Measurements from ENCODE around the gene ANO7. TPM values are rescaled to one million over a fixed set of nuclear protein-coding genes. Genes with fewer than 3 reads are reported as not detected.

ANO7 gene
- total and polyA plus RNA-seq, 8 donors, result 1.3 to 2.8 (median 2.1) TPM

GRCh38 chr2:241183221-241183620, 5.3 kb upstream of the ANO7 start:
- no peaks in the 10 kb centered on the region for H3K4me1 ChIP-seq
- no peak for TF ChIP-seq CTCF (IDR thresholded peaks at IDR 0.05)
- intact Hi-C loops (cut with DNase I), result no loop called here
- no peak overlapping the region for H3K4me3 ChIP-seq
- no peak overlapping the region for H3K27ac ChIP-seq
- DNase-seq (no peak), ATAC-seq (no peak)
- no peaks in the 10 kb centered on the region for H3K9me3 ChIP-seq
- H3K36me3 ChIP-seq, result peaks cover 0 to 54% of the 10 kb centered on the region in 2 donors
- no peaks in the 10 kb centered on the region for H3K27me3 ChIP-seq

GRCh38 chr2:241184901-241185300, 3.6 kb upstream of the ANO7 start:
- no peak overlapping the region for H3K27ac ChIP-seq
- no peak overlapping the region for H3K4me3 ChIP-seq
- H3K27me3 ChIP-seq, result no peaks in the 10 kb centered on the region
- DNase-seq (no peak), ATAC-seq (no peak)
- H3K4me1 ChIP-seq, result no peaks in the 10 kb centered on the region
- H3K36me3 ChIP-seq, result peaks cover 0 to 40% of the 10 kb centered on the region in 2 donors
- H3K9me3 ChIP-seq, result no peaks in the 10 kb centered on the region
- no peak for TF ChIP-seq CTCF (IDR thresholded peaks at IDR 0.05)
- intact Hi-C loops (cut with DNase I), result no loop called here

- no peak for TF ChIP-seq CTCF (IDR thresholded peaks at IDR 0.05)
Observed at GRCh38 chr2:241185961-241186360, 2.5 kb upstream of the ANO7 start.

DNA sequence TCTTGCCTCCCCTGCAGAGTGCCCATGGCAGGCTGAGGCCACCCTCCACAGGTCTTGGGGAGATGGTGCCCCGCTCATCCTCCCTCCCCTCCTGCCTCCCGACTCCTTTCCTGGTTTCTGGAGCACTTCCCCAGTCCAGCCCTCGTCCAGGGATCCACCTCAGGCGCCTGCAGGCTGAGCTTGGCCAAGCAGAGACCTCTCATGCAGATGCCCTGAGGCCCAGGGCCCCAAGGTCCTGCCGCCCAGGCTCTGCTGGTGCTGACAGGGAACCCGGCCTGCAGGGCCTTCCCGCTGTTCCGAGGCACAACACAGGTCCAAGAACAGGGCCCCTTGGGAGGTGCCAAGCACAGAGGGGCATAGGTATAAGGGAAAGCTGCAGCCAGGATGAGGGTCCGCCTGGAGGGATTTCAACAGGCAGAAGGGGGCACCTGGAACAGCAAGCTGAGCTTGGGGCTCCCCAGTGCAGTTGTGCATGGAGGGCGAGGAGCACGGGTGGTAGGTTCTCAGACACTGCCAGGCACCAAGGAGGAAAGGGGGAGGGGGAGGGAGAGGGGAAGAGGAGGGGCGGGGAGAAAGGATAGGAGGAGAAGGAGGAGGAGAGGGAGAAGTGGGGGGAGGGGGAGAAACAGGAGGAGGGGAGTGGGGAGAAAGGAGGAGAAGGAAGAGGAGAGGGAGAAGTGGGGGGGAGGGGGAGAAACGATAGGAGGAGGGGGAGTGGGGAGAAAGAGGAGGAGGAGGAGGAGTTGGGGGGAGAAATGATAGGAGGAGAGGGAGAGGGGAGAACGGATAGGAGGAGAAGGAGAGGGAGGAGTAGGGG, 1.2 kb upstream of the ANO7 start:
- ATAC-seq (no peak), DNase-seq (no peak)
- TF ChIP-seq CTCF (IDR thresholded peaks at IDR 0.05), result no peak
- intact Hi-C loops (cut with DNase I), result no loop called here
- Histone ChIP-seq H3K4me1 (no peaks in the 10 kb centered on the region), H3K4me3 (no peak overlapping the region), H3K27ac (no peak overlapping the region), H3K36me3 (peaks cover 0 to 16% of the 10 kb centered on the region in 2 donors), H3K9me3 (no peaks in the 10 kb centered on the region), H3K27me3 (no peaks in the 10 kb centered on the region)

More at GRCh38 chr2:241185961-241186360, 2.5 kb upstream of the ANO7 start:
- intact Hi-C loops (cut with DNase I), result no loop called here
- Histone ChIP-seq H3K36me3 (peaks cover 0 to 30% of the 10 kb centered on the region in 2 donors), H3K27ac (no peak overlapping the region), H3K27me3 (no peaks in the 10 kb centered on the region), H3K4me3 (no peak overlapping the region), H3K9me3 (no peaks in the 10 kb centered on the region), H3K4me1 (no peaks in the 10 kb centered on the region)
- DNase-seq (no peak), ATAC-seq (no peak)

DNA sequence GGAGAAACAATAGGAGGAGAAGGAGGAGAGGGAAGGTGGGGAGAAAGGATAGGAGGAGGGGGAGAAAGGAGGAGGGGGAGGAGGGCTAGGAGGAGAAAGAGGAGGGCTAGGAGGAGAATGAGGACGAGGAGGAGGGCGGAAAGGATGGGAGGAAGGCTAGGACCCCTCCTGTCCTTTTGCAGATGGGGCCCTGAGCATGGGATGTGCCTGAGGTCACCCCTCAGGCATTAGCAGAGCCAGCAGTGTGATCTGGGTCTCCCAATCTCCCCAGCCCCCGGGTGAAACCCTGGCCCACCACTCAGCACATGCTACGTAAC, 601 bp upstream of the ANO7 start:
- Histone ChIP-seq H3K4me3 (no peak overlapping the region), H3K4me1 (no peaks in the 10 kb centered on the region), H3K27me3 (no peaks in the 10 kb centered on the region), H3K36me3 (peaks cover 0 to 11% of the 10 kb centered on the region in 2 donors), H3K9me3 (no peaks in the 10 kb centered on the region), H3K27ac (no peak overlapping the region)
- no peak for ATAC-seq
- intact Hi-C loops (cut with DNase I), result no loop called here
- no peak for DNase-seq
- TF ChIP-seq CTCF (IDR thresholded peaks at IDR 0.05), result no peak

Data from left lung (tissue), 10 donors.